ENCODE results near the gene ANKRD52.

GRCh38 chr12:56189099-56189917 is 68.9 kb downstream of the ANKRD52 start, which contains the start of gene SMARCC2:
- TF ChIP-seq SP1 (IDR thresholded peaks at IDR 0.05) (no peak), REST (IDR thresholded peaks at IDR 0.05) (no peak), JUND (IDR thresholded peaks at IDR 0.05) (no peak), CTCF (IDR thresholded peaks at IDR 0.05; ENCODE audit: low read depth, low read length, missing input control) (peak; percentile 87), MAX (IDR thresholded peaks at IDR 0.05) (no peak), EGR1 (IDR thresholded peaks at IDR 0.05; ENCODE audit: low read depth in 2 of 2) (no peak)

Data from liver (tissue), 3 donors.